Measurements from ENCODE around the gene CRELD2.

DNA sequence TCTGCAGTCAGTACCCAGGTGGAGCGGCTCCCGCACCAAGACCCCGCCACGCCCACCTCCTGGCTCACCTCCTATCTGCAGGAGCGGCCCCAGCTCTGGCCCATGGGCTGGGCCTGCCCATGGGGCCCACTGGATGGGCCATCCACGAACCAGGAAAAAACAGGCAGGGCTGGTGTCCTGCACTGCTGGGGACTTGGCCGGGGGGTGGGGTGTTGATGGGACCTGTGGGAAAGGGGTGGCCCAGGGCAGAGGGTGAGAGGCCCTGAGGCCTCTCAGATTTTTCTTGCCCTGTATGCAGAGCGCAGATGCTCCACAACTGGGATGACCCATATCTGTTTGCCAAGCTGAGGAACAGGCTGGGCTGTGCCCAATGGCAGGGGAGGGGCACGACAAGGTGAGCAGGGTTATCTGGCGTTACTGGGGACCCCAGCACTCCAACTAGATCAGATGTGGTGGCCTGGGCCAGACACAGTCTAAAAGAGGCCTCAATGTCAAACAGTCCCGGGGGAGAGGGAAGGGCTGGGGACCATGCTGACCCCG is 39.5 kb downstream of the CRELD2 start:
- no peak for TF ChIP-seq POLR2AphosphoS5 (IDR thresholded peaks at IDR 0.05; ENCODE audit: borderline replicate concordance, low read depth, low read length)
- no peak for TF ChIP-seq EZH2 (IDR thresholded peaks at IDR 0.05)
- no peak for TF ChIP-seq FOXP2 (optimal IDR thresholded peaks at IDR 0.05; ENCODE audit: control extremely low read depth, extremely low read length, insufficient read depth)

Measured in SK-N-MC (cell line).